ENCODE results near the gene PIF1.

DNA sequence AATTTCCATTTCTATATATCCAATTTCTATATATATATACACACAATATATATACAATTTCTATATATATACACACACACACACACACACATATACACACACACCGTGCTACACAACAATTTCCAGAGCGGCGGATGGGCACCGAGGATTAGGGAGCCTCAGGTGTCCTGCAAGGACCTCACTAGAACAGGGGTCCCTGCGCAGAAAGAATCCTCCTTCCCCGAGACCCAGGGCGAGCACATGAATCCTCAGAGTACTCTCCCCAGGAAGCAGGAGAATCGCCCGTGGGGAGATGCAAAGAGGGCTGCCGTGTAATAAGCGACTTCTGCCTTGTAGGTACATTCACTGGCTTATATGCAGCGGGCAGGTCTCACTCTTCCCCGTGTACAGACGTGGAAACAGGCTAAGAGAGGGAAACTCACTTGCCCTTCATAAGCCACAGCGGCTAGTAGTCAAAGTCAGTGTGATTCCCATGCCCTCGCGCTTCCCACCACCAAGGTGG, 467 bp downstream of the PIF1 start:
- TF ChIP-seq, protein P1, sequence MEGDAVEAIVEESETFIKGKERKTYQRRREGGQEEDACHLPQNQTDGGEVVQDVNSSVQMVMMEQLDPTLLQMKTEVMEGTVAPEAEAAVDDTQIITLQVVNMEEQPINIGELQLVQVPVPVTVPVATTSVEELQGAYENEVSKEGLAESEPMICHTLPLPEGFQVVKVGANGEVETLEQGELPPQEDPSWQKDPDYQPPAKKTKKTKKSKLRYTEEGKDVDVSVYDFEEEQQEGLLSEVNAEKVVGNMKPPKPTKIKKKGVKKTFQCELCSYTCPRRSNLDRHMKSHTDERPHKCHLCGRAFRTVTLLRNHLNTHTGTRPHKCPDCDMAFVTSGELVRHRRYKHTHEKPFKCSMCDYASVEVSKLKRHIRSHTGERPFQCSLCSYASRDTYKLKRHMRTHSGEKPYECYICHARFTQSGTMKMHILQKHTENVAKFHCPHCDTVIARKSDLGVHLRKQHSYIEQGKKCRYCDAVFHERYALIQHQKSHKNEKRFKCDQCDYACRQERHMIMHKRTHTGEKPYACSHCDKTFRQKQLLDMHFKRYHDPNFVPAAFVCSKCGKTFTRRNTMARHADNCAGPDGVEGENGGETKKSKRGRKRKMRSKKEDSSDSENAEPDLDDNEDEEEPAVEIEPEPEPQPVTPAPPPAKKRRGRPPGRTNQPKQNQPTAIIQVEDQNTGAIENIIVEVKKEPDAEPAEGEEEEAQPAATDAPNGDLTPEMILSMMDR (IDR thresholded peaks at IDR 0.05; ENCODE audit: low read depth, low read length, missing input control), result no peak
- TF ChIP-seq RAD21 (IDR thresholded peaks at IDR 0.05) (no peak), EGR1 (IDR thresholded peaks at IDR 0.05; ENCODE audit: low read depth in 2 of 2) (no peak), YY1 (IDR thresholded peaks at IDR 0.05) (no peak), ZBTB33 (IDR thresholded peaks at IDR 0.05) (no peak), TAF1 (conservative IDR thresholded peaks at IDR 0.05) (no peak), JUND (IDR thresholded peaks at IDR 0.05) (no peak), RXRA (IDR thresholded peaks at IDR 0.05) (no peak), HNF4G (IDR thresholded peaks at IDR 0.05) (no peak), GABPA (IDR thresholded peaks at IDR 0.05 in 1 of 2, conservative IDR thresholded peaks at IDR 0.05 in 1 of 2) (no peak)
- TF ChIP-seq, protein P2, sequence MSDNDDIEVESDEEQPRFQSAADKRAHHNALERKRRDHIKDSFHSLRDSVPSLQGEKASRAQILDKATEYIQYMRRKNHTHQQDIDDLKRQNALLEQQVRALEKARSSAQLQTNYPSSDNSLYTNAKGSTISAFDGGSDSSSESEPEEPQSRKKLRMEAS (IDR thresholded peaks at IDR 0.05), result no peak
- TF ChIP-seq, protein P3, sequence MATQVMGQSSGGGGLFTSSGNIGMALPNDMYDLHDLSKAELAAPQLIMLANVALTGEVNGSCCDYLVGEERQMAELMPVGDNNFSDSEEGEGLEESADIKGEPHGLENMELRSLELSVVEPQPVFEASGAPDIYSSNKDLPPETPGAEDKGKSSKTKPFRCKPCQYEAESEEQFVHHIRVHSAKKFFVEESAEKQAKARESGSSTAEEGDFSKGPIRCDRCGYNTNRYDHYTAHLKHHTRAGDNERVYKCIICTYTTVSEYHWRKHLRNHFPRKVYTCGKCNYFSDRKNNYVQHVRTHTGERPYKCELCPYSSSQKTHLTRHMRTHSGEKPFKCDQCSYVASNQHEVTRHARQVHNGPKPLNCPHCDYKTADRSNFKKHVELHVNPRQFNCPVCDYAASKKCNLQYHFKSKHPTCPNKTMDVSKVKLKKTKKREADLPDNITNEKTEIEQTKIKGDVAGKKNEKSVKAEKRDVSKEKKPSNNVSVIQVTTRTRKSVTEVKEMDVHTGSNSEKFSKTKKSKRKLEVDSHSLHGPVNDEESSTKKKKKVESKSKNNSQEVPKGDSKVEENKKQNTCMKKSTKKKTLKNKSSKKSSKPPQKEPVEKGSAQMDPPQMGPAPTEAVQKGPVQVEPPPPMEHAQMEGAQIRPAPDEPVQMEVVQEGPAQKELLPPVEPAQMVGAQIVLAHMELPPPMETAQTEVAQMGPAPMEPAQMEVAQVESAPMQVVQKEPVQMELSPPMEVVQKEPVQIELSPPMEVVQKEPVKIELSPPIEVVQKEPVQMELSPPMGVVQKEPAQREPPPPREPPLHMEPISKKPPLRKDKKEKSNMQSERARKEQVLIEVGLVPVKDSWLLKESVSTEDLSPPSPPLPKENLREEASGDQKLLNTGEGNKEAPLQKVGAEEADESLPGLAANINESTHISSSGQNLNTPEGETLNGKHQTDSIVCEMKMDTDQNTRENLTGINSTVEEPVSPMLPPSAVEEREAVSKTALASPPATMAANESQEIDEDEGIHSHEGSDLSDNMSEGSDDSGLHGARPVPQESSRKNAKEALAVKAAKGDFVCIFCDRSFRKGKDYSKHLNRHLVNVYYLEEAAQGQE (IDR thresholded peaks at IDR 0.05), result no peak
- TF ChIP-seq, protein P4, sequence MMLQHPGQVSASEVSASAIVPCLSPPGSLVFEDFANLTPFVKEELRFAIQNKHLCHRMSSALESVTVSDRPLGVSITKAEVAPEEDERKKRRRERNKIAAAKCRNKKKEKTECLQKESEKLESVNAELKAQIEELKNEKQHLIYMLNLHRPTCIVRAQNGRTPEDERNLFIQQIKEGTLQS (IDR thresholded peaks at IDR 0.05), result no peak

Data from liver (tissue), 3 donors.